ENCODE results near the gene PRKCG.
A peak's percentile ranks its signal among the peaks of the same experiment; 100 is the strongest.

Gene PRKCG

DNA sequence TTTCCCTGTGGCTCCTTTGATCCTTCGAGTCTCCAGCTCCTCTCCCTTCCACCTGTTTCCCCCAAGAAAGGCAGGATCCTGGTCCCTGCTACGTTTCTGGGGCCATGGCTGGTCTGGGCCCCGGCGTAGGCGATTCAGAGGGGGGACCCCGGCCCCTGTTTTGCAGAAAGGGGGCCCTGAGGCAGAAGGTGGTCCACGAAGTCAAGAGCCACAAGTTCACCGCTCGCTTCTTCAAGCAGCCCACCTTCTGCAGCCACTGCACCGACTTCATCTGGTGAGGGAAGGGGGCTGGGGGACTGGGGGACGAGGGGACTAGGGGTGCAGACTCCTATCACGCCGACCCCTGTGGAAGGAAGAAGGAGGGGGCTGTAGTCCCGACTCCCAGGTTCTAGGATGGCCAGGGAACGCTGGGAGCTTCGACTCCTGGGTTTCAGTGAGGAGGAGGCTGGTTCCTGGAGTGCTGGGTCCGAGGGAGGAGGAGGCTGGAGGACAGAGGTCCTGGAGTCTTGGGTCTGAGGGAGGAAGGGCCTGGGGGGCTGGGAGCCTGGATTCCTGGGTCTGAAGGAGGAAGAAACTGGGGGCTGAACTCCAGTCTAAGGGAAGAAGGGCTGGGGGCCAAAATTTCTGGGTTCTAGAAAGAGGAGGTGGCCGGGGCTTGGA is 524 bp downstream of the PRKCG start:
- no peak overlapping the region for H3K4me3 ChIP-seq (ENCODE audit: low read depth, low read length)
- TF ChIP-seq, protein P1, sequence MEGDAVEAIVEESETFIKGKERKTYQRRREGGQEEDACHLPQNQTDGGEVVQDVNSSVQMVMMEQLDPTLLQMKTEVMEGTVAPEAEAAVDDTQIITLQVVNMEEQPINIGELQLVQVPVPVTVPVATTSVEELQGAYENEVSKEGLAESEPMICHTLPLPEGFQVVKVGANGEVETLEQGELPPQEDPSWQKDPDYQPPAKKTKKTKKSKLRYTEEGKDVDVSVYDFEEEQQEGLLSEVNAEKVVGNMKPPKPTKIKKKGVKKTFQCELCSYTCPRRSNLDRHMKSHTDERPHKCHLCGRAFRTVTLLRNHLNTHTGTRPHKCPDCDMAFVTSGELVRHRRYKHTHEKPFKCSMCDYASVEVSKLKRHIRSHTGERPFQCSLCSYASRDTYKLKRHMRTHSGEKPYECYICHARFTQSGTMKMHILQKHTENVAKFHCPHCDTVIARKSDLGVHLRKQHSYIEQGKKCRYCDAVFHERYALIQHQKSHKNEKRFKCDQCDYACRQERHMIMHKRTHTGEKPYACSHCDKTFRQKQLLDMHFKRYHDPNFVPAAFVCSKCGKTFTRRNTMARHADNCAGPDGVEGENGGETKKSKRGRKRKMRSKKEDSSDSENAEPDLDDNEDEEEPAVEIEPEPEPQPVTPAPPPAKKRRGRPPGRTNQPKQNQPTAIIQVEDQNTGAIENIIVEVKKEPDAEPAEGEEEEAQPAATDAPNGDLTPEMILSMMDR (conservative IDR thresholded peaks at IDR 0.05; ENCODE audit: low read depth, low read length): no peak
- no peak for DNase-seq (ENCODE audit: low read depth)

DNA sequence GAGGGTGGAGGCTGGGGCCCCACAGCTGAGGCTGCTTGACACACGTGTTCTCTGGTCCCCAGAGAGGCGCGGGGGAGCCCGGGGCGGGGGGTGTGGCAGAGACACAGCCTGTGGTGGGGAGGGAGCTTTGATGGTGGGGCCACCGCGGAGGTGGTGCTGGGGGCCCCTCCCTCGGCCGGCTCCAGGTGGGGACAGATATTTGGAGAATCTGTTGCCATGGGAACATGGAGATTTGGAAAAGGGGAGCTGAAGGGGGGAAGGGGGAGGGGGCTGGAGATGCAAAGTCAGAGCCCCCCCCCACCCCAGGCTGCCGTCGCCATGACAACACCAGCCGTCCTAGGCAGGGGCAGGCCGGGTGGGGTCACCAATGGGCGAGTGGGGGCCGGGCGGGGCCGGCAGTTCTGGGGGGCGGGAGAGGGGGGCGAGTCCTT is 1.2 kb downstream of the PRKCG start:
- TF ChIP-seq, protein P1 (conservative IDR thresholded peaks at IDR 0.05; ENCODE audit: low read depth, low read length): no peak
- H3K4me3 ChIP-seq (ENCODE audit: low read depth, low read length): no peak overlapping the region
- no peak for DNase-seq (ENCODE audit: low read depth)

DNA sequence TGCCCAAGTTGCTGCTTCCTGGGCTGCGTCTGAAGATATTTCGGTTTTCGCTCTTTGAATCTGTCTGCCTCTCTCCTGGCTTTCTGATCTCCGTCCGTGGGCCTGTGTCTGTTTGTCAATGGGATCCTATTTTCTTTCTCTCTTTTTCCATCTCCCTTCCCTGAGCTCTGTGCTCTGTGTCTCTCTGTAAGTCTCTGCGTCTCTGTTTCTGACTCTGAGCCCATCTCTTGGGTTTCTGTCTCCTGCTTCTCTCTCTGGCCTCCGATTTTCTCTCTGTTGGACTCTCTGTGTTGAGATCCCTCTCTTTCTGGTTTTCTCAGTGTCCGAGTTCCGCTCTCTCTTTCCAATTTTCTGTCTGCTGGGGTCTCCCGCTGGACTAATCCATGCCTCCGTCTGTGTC is 1.7 kb downstream of the PRKCG start:
- no peak for DNase-seq (ENCODE audit: low read depth)
- TF ChIP-seq, protein P1 (conservative IDR thresholded peaks at IDR 0.05; ENCODE audit: low read depth, low read length): no peak
- no peak overlapping the region for H3K4me3 ChIP-seq (ENCODE audit: low read depth, low read length)

DNA sequence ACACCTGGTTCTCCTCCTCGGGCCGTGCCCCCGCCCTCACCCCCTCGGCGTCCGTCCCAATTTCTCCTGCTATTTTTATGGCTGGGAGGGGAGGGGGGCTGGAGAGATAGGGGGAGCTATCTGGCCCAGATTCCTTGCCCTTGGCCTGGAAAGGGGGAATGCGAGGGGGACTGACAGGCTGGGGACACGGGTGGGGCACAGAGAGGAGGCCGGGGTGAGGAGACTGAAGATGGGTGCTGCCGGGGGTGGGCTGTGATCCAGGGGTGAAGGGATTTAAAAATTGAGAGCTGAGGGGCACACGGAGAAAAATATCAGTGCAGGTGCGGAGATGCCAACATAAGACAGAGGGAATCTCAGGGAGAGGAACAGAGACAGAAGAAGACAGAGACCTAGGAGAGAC is 2.3 kb downstream of the PRKCG start:
- DNase-seq (ENCODE audit: low read depth): no peak
- TF ChIP-seq, protein P1 (conservative IDR thresholded peaks at IDR 0.05; ENCODE audit: low read depth, low read length): no peak
- H3K4me3 ChIP-seq (ENCODE audit: low read depth, low read length): no peak overlapping the region

DNA sequence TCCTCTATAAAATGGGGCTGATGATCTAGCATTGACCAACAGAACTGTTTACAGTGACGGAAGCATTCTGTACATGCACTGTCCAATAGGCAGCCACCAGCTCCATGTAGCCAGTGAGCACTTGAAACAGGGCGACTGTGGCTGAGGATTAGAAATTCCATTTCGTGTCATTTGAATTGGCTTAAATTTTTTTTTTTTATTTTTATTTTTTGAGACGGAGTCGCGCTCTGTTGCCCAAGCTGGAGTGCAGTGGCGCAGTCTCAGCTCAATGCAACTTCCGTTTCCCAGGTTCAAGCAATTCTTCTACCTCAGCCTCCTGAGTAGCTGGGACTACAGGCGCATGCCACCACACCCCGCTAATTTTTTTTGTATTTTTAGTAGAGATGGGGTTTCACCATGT is 3.0 kb downstream of the PRKCG start:
- H3K4me3 ChIP-seq (ENCODE audit: low read depth, low read length): no peak overlapping the region
- TF ChIP-seq, protein P1 (conservative IDR thresholded peaks at IDR 0.05; ENCODE audit: low read depth, low read length): no peak
- DNase-seq (ENCODE audit: low read depth): no peak

DNA sequence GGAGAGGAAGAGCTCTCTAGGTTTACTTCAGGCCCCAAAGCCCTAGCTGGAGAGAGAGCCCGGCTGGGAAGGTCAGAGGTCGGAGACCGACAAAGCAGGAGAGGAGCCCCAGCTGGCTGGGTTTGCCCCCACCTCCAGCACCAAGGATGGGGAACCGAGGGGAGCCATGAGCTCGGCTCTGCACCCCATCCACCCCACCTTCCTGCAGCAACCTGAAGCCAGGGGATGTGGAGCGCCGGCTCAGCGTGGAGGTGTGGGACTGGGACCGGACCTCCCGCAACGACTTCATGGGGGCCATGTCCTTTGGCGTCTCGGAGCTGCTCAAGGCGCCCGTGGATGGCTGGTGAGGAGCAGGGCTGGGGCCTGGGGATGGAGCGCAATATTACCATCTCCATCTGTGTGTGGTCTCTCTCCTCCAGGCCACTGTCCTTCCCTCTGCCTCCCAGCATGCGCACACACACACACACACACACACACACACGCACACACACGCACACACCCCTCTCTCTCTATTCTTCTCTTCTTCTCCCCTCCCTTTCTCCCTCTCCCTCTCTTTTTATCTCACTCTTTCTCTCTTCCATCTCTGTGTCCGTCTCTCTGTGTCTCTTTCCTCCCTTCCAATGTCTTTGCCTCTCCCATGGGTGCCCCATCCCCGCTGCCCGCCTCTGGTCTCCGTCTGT is 10.4 kb downstream of the PRKCG start:
- TF ChIP-seq, protein P1 (conservative IDR thresholded peaks at IDR 0.05; ENCODE audit: low read depth, low read length): no peak
- no peak for DNase-seq (ENCODE audit: low read depth)
- H3K4me3 ChIP-seq (ENCODE audit: low read depth, low read length): no peak overlapping the region

DNA sequence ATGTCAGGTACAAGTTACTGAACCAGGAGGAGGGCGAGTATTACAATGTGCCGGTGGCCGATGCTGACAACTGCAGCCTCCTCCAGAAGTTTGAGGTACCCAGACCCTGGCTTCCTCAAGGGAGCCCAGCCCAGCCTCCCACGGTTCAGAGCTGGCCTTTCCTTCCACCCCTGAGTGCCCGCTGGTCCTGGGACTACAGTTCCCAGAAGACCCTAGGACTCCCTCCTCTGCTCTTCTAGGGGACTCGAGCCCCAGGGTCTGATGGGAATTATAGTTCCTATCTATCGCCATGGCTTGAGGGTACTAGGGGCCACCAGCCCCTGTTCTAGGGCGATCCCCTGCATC is 11.0 kb downstream of the PRKCG start:
- no peak overlapping the region for H3K4me3 ChIP-seq (ENCODE audit: low read depth, low read length)
- peak; percentile 30 for DNase-seq (ENCODE audit: low read depth)
- TF ChIP-seq, protein P1 (conservative IDR thresholded peaks at IDR 0.05; ENCODE audit: low read depth, low read length): no peak
